ENCODE data around the gene CEACAM5.

Gene CEACAM5

GRCh38 chr19:41708481-41708880, at the start of gene CEACAM5:
Gene CEACAM5 (plus strand): TSS chr19:41708626. CDS start chr19:41708732, 106 bp downstream.
- DNase-seq (ENCODE audit: low spot score): no peak

- DNase-seq (ENCODE audit: low spot score): no peak
Observed at GRCh38 chr19:41666075-41666474, 42.4 kb upstream of the CEACAM5 start.

DNA sequence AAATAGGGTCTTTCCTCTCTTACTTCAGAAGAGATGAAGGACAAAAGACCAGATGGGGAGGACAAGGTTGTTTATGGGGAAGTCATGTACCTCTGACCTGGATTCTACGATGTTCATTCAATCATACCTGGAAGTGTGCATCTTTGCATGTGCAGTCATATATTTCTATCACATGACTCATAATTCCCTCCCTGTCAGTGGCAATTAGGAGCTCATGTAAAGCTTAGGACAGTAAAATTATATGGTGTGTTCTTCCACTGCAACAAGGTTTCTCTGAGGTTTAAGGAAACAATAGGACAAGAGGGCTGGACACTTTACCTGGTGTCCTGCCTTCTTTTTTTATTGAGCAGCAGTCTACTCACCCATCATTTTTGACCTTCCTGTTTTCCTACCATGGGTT, 40.1 kb upstream of the CEACAM5 start:
- no peak for DNase-seq (ENCODE audit: low spot score)

GRCh38 chr19:41670755-41671154, 37.7 kb upstream of the CEACAM5 start:
- DNase-seq (ENCODE audit: low spot score): no peak

DNA sequence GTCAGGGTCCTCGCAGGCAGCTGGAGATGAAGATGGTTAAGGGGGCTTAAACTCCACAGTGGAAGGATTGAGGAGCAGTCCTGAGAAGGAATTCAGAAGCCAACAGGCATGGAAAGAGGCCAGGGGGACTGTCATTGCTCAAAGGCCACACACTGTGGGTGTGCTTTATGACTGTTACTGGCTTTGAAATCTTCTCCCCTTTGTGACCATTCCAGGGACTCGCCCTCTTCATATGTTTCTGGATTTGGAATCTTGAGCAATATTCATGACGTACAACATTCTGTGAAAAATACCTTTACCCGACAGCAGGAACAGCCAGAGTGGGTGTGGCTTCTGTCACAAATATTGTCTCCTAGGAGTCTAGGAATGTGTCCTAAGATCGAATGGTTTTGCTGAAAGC, 36.9 kb upstream of the CEACAM5 start:
- no peak for DNase-seq (ENCODE audit: low spot score)

DNA sequence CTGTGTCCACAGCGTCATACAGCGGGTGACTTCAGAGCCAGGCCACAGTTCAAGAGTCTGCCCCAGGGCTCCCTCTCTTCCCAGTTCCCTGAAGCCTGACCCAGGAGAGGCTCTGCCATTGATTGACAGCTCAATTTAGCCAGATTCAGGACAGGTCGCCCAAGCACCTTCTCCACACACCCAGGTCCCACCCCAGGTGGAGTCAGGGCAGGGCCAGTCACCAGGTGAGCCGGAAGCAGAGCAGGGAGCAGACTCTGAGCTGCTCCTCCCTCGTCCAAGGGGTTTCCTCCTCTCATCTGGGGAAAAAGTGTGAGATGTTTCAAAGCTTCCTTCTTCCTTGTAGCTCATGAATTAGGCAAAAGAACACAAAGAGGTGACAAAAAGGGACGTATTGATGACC, 26.0 kb upstream of the CEACAM5 start:
- no peak for DNase-seq (ENCODE audit: low spot score)

GRCh38 chr19:41687419-41687818, 21.0 kb upstream of the CEACAM5 start:
- DNase-seq (ENCODE audit: low spot score): no peak

DNA sequence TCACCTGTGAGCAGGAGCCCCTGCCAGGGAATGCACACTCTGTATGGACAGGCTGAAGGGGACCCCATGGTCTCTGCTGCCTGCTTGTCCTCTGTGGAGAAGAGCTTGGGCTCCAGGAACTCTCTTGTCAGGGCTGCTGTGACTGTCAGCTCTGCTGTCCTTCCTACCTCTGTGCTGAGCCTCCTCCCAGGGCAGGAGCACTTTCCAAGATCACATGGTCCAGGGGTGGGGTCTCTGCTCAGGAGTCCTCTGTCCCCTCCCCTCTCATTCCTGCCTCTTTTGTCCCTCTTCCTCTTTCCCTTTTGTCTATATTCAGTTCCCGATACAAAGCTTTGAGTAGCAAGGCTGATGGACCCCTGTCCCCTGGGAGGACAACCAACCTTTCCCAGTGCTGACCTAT, 20.3 kb upstream of the CEACAM5 start, which contains the start of gene CEACAM7:
CEACAM7 (minus strand) TSS at position 173 of the 400 bp plus-strand sequence; CDS start at position 68, 105 bp downstream.
- DNase-seq (ENCODE audit: low spot score): no peak

DNA sequence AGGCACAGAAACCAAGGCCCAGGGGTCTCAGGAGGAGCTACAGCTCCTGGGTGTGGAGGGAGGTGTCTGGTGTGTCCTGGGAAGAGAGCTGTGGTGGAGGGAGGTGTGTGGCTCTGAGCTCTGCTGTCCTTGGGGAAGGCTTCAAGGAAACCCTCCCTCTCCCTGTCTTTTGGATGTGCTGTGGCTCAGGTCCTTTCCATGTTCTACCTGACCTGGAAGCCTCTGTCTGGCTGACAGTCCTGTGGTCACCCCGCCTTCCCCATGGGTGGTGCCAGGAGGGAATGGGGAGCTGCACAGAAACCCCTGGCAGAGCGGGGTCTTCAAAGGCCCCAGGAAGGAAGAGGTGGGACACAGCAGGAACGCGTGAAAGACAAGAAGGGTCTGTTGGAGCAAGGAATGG, 19.7 kb upstream of the CEACAM5 start:
- no peak for DNase-seq (ENCODE audit: low spot score)

- no peak for DNase-seq (ENCODE audit: low spot score)
Observed at GRCh38 chr19:41689993-41690800, 18.2 kb upstream of the CEACAM5 start.

DNA sequence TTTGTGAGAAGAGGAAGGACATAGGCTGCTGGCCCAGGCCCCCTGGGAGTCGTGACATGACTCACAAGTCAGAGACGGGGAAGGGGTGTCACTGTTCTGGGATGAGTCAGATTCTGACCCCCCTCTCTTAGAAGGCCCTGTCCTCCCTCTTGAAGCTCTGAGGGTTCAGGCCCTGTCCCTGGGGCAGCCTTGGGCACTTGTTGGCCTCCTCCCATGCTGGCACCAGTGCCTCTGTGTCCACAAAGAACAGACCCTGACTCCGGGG, 17.7 kb upstream of the CEACAM5 start:
- no peak for DNase-seq (ENCODE audit: low spot score)

- peak; percentile 48 for DNase-seq (ENCODE audit: low spot score)
Observed at GRCh38 chr19:41691268-41691970, 17.0 kb upstream of the CEACAM5 start.

DNA sequence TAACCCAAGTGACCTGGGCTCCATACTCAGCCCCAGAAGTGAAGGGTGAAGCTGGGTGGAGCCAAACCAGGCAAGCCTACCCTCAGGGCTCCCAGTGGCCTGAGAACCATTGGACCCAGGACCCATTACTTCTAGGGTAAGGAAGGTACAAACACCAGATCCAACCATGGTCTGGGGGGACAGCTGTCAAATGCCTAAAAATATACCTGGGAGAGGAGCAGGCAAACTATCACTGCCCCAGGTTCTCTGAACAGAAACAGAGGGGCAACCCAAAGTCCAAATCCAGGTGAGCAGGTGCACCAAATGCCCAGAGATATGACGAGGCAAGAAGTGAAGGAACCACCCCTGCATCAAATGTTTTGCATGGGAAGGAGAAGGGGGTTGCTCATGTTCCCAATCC, 14.2 kb upstream of the CEACAM5 start:
- no peak for DNase-seq (ENCODE audit: low spot score)

GRCh38 chr19:41694831-41695635, 13.4 kb upstream of the CEACAM5 start:
- no peak for DNase-seq (ENCODE audit: low spot score)

GRCh38 chr19:41695745-41696144, 12.7 kb upstream of the CEACAM5 start:
- DNase-seq (ENCODE audit: low spot score): no peak

DNA sequence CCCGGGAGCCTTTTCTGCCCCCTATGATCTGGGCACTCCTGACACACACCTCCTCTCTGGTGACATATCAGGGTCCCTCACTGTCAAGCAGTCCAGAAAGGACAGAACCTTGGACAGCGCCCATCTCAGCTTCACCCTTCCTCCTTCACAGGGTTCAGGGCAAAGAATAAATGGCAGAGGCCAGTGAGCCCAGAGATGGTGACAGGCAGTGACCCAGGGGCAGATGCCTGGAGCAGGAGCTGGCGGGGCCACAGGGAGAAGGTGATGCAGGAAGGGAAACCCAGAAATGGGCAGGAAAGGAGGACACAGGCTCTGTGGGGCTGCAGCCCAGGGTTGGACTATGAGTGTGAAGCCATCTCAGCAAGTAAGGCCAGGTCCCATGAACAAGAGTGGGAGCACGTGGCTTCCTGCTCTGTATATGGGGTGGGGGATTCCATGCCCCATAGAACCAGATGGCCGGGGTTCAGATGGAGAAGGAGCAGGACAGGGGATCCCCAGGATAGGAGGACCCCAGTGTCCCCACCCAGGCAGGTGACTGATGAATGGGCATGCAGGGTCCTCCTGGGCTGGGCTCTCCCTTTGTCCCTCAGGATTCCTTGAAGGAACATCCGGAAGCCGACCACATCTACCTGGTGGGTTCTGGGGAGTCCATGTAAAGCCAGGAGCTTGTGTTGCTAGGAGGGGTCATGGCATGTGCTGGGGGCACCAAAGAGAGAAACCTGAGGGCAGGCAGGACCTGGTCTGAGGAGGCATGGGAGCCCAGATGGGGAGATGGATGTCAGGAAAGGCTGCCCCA, 11.8 kb upstream of the CEACAM5 start:
- no peak for DNase-seq (ENCODE audit: low spot score)

GRCh38 chr19:41697198-41697855, 11.1 kb upstream of the CEACAM5 start:
- no peak for DNase-seq (ENCODE audit: low spot score)

GRCh38 chr19:41698746-41699230, 9.6 kb upstream of the CEACAM5 start:
- DNase-seq (ENCODE audit: low spot score): no peak

- no peak for DNase-seq (ENCODE audit: low spot score)
Observed at GRCh38 chr19:41699231-41699967, 9.0 kb upstream of the CEACAM5 start.

GRCh38 chr19:41699968-41700323, 8.5 kb upstream of the CEACAM5 start:
- no peak for DNase-seq (ENCODE audit: low spot score)

All from AG08396 (cell line).